ENCODE results near the gene RIPOR2. TPM values are rescaled to one million over a fixed set of nuclear protein-coding genes. Genes with fewer than 3 reads are reported as not detected.

The RIPOR2 gene
- total and polyA plus RNA-seq, 8 donors = 3.9 to 56.8 (median 6.0) TPM

DNA sequence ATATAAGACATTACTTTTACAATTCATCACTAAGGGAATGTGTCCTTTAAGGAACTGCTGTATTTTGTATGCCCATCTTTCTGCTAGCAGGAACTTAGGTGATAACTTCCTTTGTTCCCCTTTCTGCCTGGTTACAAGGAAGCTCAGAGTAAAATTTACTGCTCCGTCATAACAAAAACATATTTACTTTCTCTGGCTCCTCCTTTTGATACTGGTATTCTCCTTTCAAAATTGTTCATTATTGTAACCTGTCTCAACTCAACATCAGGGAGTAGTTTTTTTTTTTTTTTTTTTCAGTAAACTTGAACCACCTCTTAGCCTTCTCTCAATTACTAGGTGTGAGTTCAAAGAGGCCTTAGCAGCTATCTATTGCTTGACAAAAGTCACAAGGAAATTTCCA lies 37.1 kb downstream of the RIPOR2 start:
- no peak for ATAC-seq
- DNase-seq = no peak
- intact Hi-C loops (cut with DNase I) = no loop called here

GRCh38 chr6:24897186-24897585 lies 38.6 kb downstream of the RIPOR2 start:
- TF ChIP-seq, protein P1, sequence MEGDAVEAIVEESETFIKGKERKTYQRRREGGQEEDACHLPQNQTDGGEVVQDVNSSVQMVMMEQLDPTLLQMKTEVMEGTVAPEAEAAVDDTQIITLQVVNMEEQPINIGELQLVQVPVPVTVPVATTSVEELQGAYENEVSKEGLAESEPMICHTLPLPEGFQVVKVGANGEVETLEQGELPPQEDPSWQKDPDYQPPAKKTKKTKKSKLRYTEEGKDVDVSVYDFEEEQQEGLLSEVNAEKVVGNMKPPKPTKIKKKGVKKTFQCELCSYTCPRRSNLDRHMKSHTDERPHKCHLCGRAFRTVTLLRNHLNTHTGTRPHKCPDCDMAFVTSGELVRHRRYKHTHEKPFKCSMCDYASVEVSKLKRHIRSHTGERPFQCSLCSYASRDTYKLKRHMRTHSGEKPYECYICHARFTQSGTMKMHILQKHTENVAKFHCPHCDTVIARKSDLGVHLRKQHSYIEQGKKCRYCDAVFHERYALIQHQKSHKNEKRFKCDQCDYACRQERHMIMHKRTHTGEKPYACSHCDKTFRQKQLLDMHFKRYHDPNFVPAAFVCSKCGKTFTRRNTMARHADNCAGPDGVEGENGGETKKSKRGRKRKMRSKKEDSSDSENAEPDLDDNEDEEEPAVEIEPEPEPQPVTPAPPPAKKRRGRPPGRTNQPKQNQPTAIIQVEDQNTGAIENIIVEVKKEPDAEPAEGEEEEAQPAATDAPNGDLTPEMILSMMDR (IDR thresholded peaks at IDR 0.05) = no peak
- no peak overlapping the region for H3K4me3 ChIP-seq
- peaks cover 0 to 35% of the 10 kb centered on the region in 2 donors for H3K4me1 ChIP-seq
- intact Hi-C loops (cut with DNase I) = no loop called here
- peaks cover 0 to 9% of the 10 kb centered on the region in 2 donors for H3K36me3 ChIP-seq
- no peaks in the 10 kb centered on the region for H3K27me3 ChIP-seq
- ATAC-seq (no peak), DNase-seq (no peak)
- no peak overlapping the region for H3K27ac ChIP-seq
- no peaks in the 10 kb centered on the region for H3K9me3 ChIP-seq

More for the DNA sequence above, 37.1 kb downstream of the RIPOR2 start:
- Histone ChIP-seq H3K4me3 (no peak overlapping the region), H3K9me3 (no peaks in the 10 kb centered on the region), H3K4me1 (peaks cover 0 to 35% of the 10 kb centered on the region in 2 donors), H3K27ac (no peak overlapping the region), H3K27me3 (no peaks in the 10 kb centered on the region), H3K36me3 (peaks cover 0 to 9% of the 10 kb centered on the region in 2 donors)
- TF ChIP-seq, protein P1 (IDR thresholded peaks at IDR 0.05) = no peak

GRCh38 chr6:24893342-24893850 lies 42.4 kb downstream of the RIPOR2 start:
- no peak for DNase-seq
- Histone ChIP-seq H3K27ac (no peak overlapping the region), H3K36me3 (peaks cover 0 to 9% of the 10 kb centered on the region in 2 donors), H3K27me3 (no peaks in the 10 kb centered on the region), H3K4me3 (no peak overlapping the region), H3K4me1 (peaks cover 0 to 15% of the 10 kb centered on the region in 2 donors), H3K9me3 (no peaks in the 10 kb centered on the region)
- intact Hi-C loops (cut with DNase I) = no loop called here
- TF ChIP-seq, protein P1 (IDR thresholded peaks at IDR 0.05) = no peak
- no peak for ATAC-seq

- intact Hi-C loops (cut with DNase I) = no loop called here
- Histone ChIP-seq H3K36me3 (no peaks in the 10 kb centered on the region), H3K27ac (no peak overlapping the region), H3K4me1 (no peaks in the 10 kb centered on the region), H3K9me3 (no peaks in the 10 kb centered on the region), H3K27me3 (no peaks in the 10 kb centered on the region), H3K4me3 (no peak overlapping the region)
- ATAC-seq (no peak), DNase-seq (no peak)
- TF ChIP-seq, protein P1 (IDR thresholded peaks at IDR 0.05) = no peak
Measured at GRCh38 chr6:24891004-24891403, 44.8 kb downstream of the RIPOR2 start.

GRCh38 chr6:24890471-24890870 lies 45.3 kb downstream of the RIPOR2 start:
- intact Hi-C loops (cut with DNase I) = no loop called here
- Histone ChIP-seq H3K4me3 (no peak overlapping the region), H3K27me3 (no peaks in the 10 kb centered on the region), H3K36me3 (no peaks in the 10 kb centered on the region), H3K27ac (no peak overlapping the region), H3K9me3 (no peaks in the 10 kb centered on the region), H3K4me1 (no peaks in the 10 kb centered on the region)
- ATAC-seq (no peak), DNase-seq (no peak)
- TF ChIP-seq, protein P1 (IDR thresholded peaks at IDR 0.05) = no peak

Measured in left lung (tissue), 10 donors.